ENCODE data around the gene RNASET2. TPM values are rescaled to one million over a fixed set of nuclear protein-coding genes. Genes with fewer than 3 reads are reported as not detected.

RNASET2 gene
- total RNA-seq, 2 experiments from 2014 or later = 69.2 to 70.2 TPM

GRCh38 chr6:166957805-166958076, 1.4 kb upstream of the RNASET2 start:
- ATAC-seq = no peak
- intact Hi-C loops (cut with micrococcal nuclease) = loop anchor here (2.0 kb wide), 1 partner anchor 39 kb away; no protein-coding TSS in a partner anchor
- peaks cover 21% of the 10 kb centered on the region for H3K36me3 Mint-ChIP-seq (ENCODE audit: low read depth)
- ChIA-PET CTCF (interaction anchor here (0.7 to 1.2 kb wide), 2 partner anchors 17 to 32 kb away, joined by 3 to 6 read pairs; no protein-coding TSS in a partner anchor), POLR2A (interaction anchor here (0.7 to 3.5 kb wide), 2 partner anchors 38 to 41 kb away, joined by 3 to 16 read pairs; partner anchors contain the start of gene CEP43)
- H3K9me3 Mint-ChIP-seq = peaks cover 2% of the 10 kb centered on the region
- peak overlapping the region; percentile 90 for H3K4me3 Mint-ChIP-seq
- H3K27ac Mint-ChIP-seq = peak overlapping the region; percentile 86
- DNase-seq = no peak
- TF ChIP-seq, protein P1, sequence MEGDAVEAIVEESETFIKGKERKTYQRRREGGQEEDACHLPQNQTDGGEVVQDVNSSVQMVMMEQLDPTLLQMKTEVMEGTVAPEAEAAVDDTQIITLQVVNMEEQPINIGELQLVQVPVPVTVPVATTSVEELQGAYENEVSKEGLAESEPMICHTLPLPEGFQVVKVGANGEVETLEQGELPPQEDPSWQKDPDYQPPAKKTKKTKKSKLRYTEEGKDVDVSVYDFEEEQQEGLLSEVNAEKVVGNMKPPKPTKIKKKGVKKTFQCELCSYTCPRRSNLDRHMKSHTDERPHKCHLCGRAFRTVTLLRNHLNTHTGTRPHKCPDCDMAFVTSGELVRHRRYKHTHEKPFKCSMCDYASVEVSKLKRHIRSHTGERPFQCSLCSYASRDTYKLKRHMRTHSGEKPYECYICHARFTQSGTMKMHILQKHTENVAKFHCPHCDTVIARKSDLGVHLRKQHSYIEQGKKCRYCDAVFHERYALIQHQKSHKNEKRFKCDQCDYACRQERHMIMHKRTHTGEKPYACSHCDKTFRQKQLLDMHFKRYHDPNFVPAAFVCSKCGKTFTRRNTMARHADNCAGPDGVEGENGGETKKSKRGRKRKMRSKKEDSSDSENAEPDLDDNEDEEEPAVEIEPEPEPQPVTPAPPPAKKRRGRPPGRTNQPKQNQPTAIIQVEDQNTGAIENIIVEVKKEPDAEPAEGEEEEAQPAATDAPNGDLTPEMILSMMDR (IDR thresholded peaks at IDR 0.05) = no peak
- H3K4me1 Mint-ChIP-seq (ENCODE audit: low read depth) = peaks cover 55% of the 10 kb centered on the region
- H3K27me3 Mint-ChIP-seq = no peaks in the 10 kb centered on the region

- peak; percentile 76 for DNase-seq
- H3K36me3 Mint-ChIP-seq (ENCODE audit: low read depth) = peaks cover 21% of the 10 kb centered on the region
- no peaks in the 10 kb centered on the region for H3K27me3 Mint-ChIP-seq
- peaks cover 60% of the 10 kb centered on the region for H3K4me1 Mint-ChIP-seq (ENCODE audit: low read depth)
- peak overlapping the region; percentile 90 for H3K4me3 Mint-ChIP-seq
- ChIA-PET CTCF (interaction anchor here (0.7 to 4.5 kb wide), 8 partner anchors 16 to 182 kb away, joined by 3 to 23 read pairs (median 6); partner anchors contain the start of gene CEP43), POLR2A (interaction anchor here (0.7 to 3.5 kb wide), 6 partner anchors 9 to 42 kb away, joined by 3 to 16 read pairs (median 3); partner anchors contain the start of gene CEP43)
- intact Hi-C loops (cut with micrococcal nuclease) = no loop called here
- ATAC-seq = peak; percentile 38
- peak overlapping the region; percentile 86 for H3K27ac Mint-ChIP-seq
- TF ChIP-seq, protein P1 (IDR thresholded peaks at IDR 0.05) = no peak
- H3K9me3 Mint-ChIP-seq = no peaks in the 10 kb centered on the region
These were observed 896 bp upstream of the RNASET2 start for GRCh38 chr6:166957087-166957804.

DNA sequence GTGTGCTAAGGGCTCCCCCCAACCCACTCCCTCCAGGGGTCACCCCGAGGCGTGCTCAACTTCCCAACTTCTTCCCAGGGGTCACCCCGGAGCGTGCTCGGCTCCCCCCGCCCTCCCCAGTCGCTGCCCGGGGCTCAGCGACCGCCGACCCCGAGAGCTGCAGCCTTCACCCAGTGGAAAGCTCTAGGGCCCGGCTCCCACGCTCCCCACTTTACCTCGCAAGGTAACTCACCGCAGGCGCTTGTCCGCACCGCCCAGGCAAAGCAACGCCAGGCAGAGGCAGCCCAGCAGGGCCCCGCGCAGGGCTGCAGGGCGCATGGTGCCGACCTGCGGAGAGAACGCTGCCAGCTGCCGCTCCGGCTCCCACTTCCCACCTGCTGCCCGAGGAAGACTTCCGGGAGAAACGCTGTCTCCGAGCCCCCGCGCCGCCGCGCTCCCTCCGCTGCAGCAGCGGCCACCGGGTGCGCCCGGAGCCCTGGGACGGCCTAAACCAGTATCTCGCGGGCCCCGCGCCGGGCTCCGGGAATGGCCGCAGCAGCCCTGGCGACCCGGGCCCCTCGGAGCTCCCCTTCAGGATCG, 396 bp downstream of the RNASET2 start:
- H3K4me1 Mint-ChIP-seq (ENCODE audit: low read depth) = peaks cover 72% of the 10 kb centered on the region
- ATAC-seq = peak; percentile 10
- H3K4me3 Mint-ChIP-seq = peak overlapping the region; percentile 90
- no peaks in the 10 kb centered on the region for H3K27me3 Mint-ChIP-seq
- intact Hi-C loops (cut with micrococcal nuclease) = no loop called here
- ChIA-PET CTCF (interaction anchor here (0.7 to 4.5 kb wide), 8 partner anchors 14 to 181 kb away, joined by 3 to 23 read pairs (median 6); partner anchors contain the start of gene CEP43), POLR2A (interaction anchor here (0.6 to 3.5 kb wide), 11 partner anchors 8 to 330 kb away, joined by 3 to 16 read pairs (median 3); partner anchors contain the start of gene CEP43)
- peak overlapping the region; percentile 83 for H3K27ac Mint-ChIP-seq
- peak; percentile 46 for DNase-seq
- peaks cover 31% of the 10 kb centered on the region for H3K36me3 Mint-ChIP-seq (ENCODE audit: low read depth)
- H3K9me3 Mint-ChIP-seq = no peaks in the 10 kb centered on the region
- TF ChIP-seq, protein P1 (IDR thresholded peaks at IDR 0.05) = no peak

DNA sequence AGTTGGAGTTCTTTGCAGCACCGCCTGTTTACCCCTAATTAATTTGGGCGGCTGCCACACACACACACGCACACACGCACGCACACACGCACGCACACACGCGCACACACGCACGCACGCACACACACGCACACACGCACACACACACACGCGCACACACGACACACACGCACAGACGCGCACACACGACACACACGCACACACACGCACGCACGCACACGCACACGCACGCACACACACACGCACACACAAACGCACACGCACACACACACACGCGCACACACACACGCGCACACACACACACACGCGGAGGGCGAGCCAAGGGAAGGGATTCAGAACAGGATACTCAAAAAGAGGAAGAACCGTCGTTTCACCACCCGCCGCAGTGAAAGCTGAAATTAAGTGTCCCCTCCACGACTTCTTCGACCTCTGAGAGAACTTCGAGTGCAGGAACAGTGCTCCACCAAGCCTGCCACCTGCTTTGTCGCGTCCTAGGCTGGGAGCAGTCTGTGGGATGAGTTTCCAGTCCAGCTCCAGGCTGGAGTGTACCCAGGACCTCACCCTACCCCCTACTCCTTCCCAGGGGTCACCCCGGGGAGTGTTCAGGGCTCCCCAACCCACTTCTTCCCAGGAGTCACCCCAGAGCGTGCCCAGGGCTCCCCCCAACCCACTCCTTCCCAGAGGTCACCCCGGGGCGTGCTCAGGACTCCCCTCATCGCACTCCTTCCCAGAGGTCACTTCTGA, 1.1 kb downstream of the RNASET2 start:
- peak; percentile 49 for DNase-seq
- TF ChIP-seq, protein P1 (IDR thresholded peaks at IDR 0.05) = no peak
- H3K4me3 Mint-ChIP-seq = peak overlapping the region; percentile 90
- ChIA-PET POLR2A (interaction anchor here (1.3 to 3.5 kb wide), 5 partner anchors 14 to 139 kb away, joined by 3 to 16 read pairs (median 4); partner anchors contain the start of gene CEP43), CTCF (interaction anchor here (1.1 to 4.5 kb wide), 6 partner anchors 13 to 181 kb away, joined by 3 to 23 read pairs (median 6); partner anchors contain the start of gene CEP43)
- intact Hi-C loops (cut with micrococcal nuclease) = no loop called here
- ATAC-seq = no peak
- peaks cover 38% of the 10 kb centered on the region for H3K36me3 Mint-ChIP-seq (ENCODE audit: low read depth)
- H3K4me1 Mint-ChIP-seq (ENCODE audit: low read depth) = peaks cover 76% of the 10 kb centered on the region
- H3K9me3 Mint-ChIP-seq = no peaks in the 10 kb centered on the region
- H3K27ac Mint-ChIP-seq = peak overlapping the region; percentile 83
- no peaks in the 10 kb centered on the region for H3K27me3 Mint-ChIP-seq
